ENCODE measurements around the gene MAML3. TPM values are rescaled to one million over a fixed set of nuclear protein-coding genes. Genes with fewer than 3 reads are reported as not detected.
A peak's percentile ranks its signal among the peaks of the same experiment; 100 is the strongest.

Gene MAML3
- polyA plus RNA-seq, 2 donors: 3.7 to 3.8 TPM

DNA sequence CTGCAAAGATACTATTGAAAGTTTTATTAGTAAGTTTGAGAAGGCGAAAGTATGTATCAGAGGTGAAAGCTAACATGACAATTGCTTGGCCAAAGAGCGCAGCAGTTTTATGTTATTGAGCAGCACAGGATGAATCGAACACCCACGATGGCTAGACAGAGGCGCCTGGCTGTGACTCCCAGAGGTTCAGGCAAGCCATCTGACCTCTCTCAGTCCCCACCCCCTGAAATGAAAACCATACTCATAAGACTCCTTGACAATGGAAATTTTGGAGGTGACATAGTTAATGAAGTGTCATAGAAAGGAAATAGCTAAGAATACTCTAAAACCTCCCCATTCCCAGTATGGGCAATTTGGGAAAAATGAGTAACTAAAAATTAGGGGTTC lies 417.7 kb downstream of the MAML3 start:
- Histone ChIP-seq H3K27me3 (ENCODE audit: control insufficient read depth in 1 of 2, insufficient read depth in 2 of 2, low read length in 2 of 2) (no peaks in the 10 kb centered on the region), H3K27ac (ENCODE audit: low read depth in 2 of 2, low read length in 1 of 2) (no peak overlapping the region), H3K4me1 (ENCODE audit: control insufficient read depth in 2 of 2, insufficient read depth in 2 of 2, low read length in 1 of 2) (peaks cover 6 to 7% of the 10 kb centered on the region in 2 donors), H3K36me3 (ENCODE audit: control insufficient read depth in 2 of 2, insufficient read depth in 2 of 2, low read length in 1 of 2) (no peaks in the 10 kb centered on the region), H3K9me3 (ENCODE audit: control insufficient read depth in 2 of 2, insufficient read depth in 1 of 2, low read depth in 1 of 2, low read length in 1 of 2) (no peaks in the 10 kb centered on the region), H3K4me3 (ENCODE audit: low read depth in 1 of 2, low read length in 2 of 2) (no peak overlapping the region)
- WGBS, 2 donors: 85 to 91% methylated on average over 5 of the region's 5 CpGs

DNA sequence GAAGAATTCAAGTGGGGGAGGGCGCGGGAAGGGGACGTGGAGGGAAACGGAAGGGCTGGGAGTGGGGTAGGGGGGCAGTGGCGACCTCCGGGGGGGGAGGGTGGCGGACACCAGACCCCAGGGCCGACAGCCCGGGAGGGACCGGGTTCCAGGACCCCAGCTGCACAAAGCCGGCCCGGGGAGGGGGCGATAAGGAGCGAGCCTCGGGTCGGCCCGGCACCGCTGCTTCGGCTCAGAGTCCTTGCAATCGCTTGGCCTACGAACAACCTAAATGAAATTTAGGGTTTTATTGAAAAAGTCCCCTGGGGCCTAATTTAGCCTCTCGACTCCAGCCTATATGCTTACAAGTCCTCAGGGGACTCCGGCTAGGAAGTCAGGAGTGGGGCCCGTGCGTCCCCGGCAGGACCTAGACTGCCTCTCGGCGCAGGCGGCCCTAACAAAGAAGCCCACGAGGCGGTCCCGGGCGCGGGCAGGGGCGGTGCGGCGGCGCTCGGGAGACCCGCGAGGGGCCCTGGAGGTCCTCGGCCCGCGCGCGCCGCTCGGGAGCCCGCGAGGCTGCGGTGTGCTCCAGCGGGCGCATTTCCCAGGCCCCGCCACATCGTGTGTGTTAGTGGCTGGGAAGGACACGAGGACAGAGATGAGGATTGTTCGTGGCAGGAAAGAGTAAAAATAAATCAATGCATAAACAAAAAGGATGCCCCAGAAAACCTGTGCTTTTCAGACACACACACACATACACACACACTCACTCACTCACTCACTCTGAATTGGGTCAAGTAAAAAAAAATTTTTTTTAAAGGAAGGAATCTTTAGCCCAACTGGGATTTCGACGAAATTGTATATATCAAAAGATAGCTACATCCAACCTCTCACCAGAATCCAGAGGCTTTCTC lies 418.4 kb downstream of the MAML3 start:
- Histone ChIP-seq H3K27ac (ENCODE audit: low read depth in 2 of 2, low read length in 1 of 2) (peak overlapping the region; percentile 36 to 65), H3K4me3 (ENCODE audit: low read depth in 1 of 2, low read length in 2 of 2) (peak overlapping the region; percentile 26 to 45), H3K36me3 (ENCODE audit: control insufficient read depth in 2 of 2, insufficient read depth in 2 of 2, low read length in 1 of 2) (peaks cover 0 to 2% of the 10 kb centered on the region in 2 donors), H3K4me1 (ENCODE audit: control insufficient read depth in 2 of 2, insufficient read depth in 2 of 2, low read length in 1 of 2) (peaks cover 3 to 6% of the 10 kb centered on the region in 2 donors), H3K9me3 (ENCODE audit: control insufficient read depth in 2 of 2, insufficient read depth in 1 of 2, low read depth in 1 of 2, low read length in 1 of 2) (no peaks in the 10 kb centered on the region), H3K27me3 (ENCODE audit: control insufficient read depth in 1 of 2, insufficient read depth in 2 of 2, low read length in 2 of 2) (no peaks in the 10 kb centered on the region)
- WGBS, 2 donors: 23 to 40% methylated on average over 57 to 59 of the region's 59 CpGs

DNA sequence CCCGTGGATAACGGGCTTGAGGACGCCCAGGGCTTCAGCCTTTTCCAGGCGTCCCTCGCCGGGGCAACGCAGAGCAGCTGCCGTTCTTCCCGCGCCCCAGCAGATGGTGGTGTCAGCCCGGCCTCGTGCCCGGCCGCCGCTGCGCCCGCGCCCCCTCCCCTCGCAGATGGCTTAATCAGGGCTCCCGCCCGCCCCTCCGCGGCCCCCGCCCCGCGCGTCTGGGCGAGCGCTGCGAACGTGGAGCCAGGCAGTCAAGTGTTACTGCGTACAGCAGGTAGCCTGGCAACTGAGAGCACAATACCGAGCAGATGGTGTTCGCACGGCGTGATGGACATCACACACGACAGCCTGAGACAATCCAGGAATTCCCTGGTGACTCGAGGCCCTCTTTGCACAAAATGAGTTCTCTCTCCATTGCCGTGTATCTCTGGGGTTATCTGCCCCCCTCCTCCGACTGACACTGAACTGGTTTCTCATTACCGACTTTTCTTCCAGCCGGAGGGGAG lies 419.1 kb downstream of the MAML3 start:
- H3K4me1 ChIP-seq (ENCODE audit: control insufficient read depth in 2 of 2, insufficient read depth in 2 of 2, low read length in 1 of 2): peaks cover under 1 to 2% of the 10 kb centered on the region in 2 donors
- WGBS, 2 donors: 1 to 2% methylated on average over 40 to 42 of the region's 42 CpGs
- no peaks in the 10 kb centered on the region for H3K9me3 ChIP-seq (ENCODE audit: control insufficient read depth in 2 of 2, insufficient read depth in 1 of 2, low read depth in 1 of 2, low read length in 1 of 2)
- peak overlapping the region; percentile 36 to 65 for H3K27ac ChIP-seq (ENCODE audit: low read depth in 2 of 2, low read length in 1 of 2)
- H3K27me3 ChIP-seq (ENCODE audit: control insufficient read depth in 1 of 2, insufficient read depth in 2 of 2, low read length in 2 of 2): no peaks in the 10 kb centered on the region
- H3K36me3 ChIP-seq (ENCODE audit: control insufficient read depth in 2 of 2, insufficient read depth in 2 of 2, low read length in 1 of 2): peaks cover 0 to 3% of the 10 kb centered on the region in 2 donors
- peak overlapping the region; percentile 26 to 45 for H3K4me3 ChIP-seq (ENCODE audit: low read depth in 1 of 2, low read length in 2 of 2)

DNA sequence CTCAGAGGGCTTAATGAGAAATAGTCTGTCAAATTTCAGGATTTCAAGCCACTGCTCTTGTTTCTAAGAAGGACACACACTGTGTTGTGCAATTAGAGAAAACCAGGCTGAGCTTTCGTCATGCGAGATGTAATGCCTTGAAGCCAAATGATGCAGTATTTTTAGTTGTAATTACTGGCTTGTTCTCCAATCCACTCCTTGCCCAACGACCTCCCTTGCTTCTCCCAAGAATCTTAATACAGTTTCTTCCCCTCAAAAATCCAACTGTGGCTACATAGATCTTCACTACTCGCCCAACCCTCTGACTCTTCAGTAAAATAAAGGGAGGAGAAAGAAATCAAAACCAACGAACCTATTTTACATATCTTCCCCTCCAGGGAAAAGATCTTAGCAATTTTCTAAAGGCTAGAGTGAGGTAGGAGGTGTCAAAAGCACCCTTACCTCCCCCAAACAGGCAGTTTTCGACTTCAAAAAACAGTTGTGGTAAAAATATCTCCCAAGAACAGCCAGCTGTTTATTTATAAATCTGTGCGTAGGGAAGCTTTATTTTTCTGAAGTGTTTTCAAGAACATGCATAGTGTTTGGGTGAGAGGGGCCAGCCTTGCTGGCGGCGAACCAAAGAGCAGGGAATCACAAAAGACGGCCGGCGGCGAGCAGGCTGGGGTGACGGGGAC lies 419.6 kb downstream of the MAML3 start:
- no peaks in the 10 kb centered on the region for H3K27me3 ChIP-seq (ENCODE audit: control insufficient read depth in 1 of 2, insufficient read depth in 2 of 2, low read length in 2 of 2)
- H3K4me3 ChIP-seq (ENCODE audit: low read depth in 1 of 2, low read length in 2 of 2): peak overlapping the region; percentile 26 to 45
- H3K9me3 ChIP-seq (ENCODE audit: control insufficient read depth in 2 of 2, insufficient read depth in 1 of 2, low read depth in 1 of 2, low read length in 1 of 2): no peaks in the 10 kb centered on the region
- H3K27ac ChIP-seq (ENCODE audit: low read depth in 2 of 2, low read length in 1 of 2): peak overlapping the region; percentile 36 to 54
- H3K36me3 ChIP-seq (ENCODE audit: control insufficient read depth in 2 of 2, insufficient read depth in 2 of 2, low read length in 1 of 2): peaks cover 0 to 3% of the 10 kb centered on the region in 2 donors
- no peaks in the 10 kb centered on the region for H3K4me1 ChIP-seq (ENCODE audit: control insufficient read depth in 2 of 2, insufficient read depth in 2 of 2, low read length in 1 of 2)
- 8 to 10% methylated on average over 14 of the region's 14 CpGs for WGBS, 2 donors

DNA sequence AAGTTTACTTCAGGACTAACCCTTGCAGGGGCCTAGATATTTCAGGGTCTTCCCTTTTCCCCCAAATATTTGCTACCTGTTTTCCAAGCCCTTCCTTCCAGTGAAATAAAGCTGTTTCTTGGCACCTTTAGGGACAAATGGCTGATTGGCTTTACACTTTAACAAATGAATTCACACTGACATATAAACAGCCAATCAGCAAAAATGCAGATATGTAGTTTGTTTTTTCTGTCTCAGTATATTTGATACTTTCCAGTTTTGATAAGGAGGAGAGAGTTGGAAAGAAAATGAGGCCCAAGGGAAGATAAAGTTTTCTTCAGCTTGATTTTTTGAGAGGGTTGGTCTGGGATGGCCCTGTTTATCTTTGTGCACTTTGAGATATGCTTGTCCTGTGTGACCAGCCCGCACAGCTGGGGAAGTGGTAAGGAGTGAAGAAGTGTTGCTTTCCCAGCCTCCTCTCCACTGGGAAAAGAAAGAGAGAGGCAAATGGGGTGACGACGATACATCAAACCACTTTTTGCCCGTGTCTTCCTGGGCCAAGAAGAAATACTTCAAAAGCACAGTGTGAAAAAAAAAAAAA lies 420.9 kb downstream of the MAML3 start:
- H3K36me3 ChIP-seq (ENCODE audit: control insufficient read depth in 2 of 2, insufficient read depth in 2 of 2, low read length in 1 of 2): peaks cover 0 to 3% of the 10 kb centered on the region in 2 donors
- H3K4me3 ChIP-seq (ENCODE audit: low read depth in 1 of 2, low read length in 2 of 2): no peak overlapping the region
- H3K4me1 ChIP-seq (ENCODE audit: control insufficient read depth in 2 of 2, insufficient read depth in 2 of 2, low read length in 1 of 2): no peaks in the 10 kb centered on the region
- no peaks in the 10 kb centered on the region for H3K27me3 ChIP-seq (ENCODE audit: control insufficient read depth in 1 of 2, insufficient read depth in 2 of 2, low read length in 2 of 2)
- H3K27ac ChIP-seq (ENCODE audit: low read depth in 2 of 2, low read length in 1 of 2): peak overlapping the region in 1 of 2 donors; percentile 37
- H3K9me3 ChIP-seq (ENCODE audit: control insufficient read depth in 2 of 2, insufficient read depth in 1 of 2, low read depth in 1 of 2, low read length in 1 of 2): no peaks in the 10 kb centered on the region
- WGBS, 2 donors: 73 to 84% methylated on average over 4 of the region's 4 CpGs

DNA sequence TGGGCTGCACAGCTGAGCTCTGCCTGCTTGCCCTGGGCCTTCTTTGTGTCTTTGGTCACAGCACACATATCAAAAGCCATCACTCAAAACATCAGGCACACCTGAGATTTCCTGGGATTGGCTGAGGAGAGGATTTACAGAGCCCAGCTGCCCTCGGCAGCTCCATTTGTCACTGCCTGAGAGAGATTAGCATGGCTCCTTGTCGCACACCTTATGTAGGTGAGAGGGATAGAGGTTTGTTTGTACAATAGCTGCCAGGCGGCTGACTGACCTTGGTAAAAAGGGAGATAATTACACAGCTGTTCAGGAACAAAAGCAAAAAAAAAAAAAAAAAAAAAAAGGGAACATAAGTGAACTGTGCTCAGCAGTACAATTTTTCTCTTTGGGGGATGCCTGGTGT lies 425.1 kb downstream of the MAML3 start:
- Histone ChIP-seq H3K27ac (ENCODE audit: low read depth in 2 of 2, low read length in 1 of 2) (no peak overlapping the region), H3K27me3 (ENCODE audit: control insufficient read depth in 1 of 2, insufficient read depth in 2 of 2, low read length in 2 of 2) (no peaks in the 10 kb centered on the region), H3K36me3 (ENCODE audit: control insufficient read depth in 2 of 2, insufficient read depth in 2 of 2, low read length in 1 of 2) (peaks cover 0 to 9% of the 10 kb centered on the region in 2 donors), H3K4me1 (ENCODE audit: control insufficient read depth in 2 of 2, insufficient read depth in 2 of 2, low read length in 1 of 2) (no peaks in the 10 kb centered on the region), H3K4me3 (ENCODE audit: low read depth in 1 of 2, low read length in 2 of 2) (no peak overlapping the region), H3K9me3 (ENCODE audit: control insufficient read depth in 2 of 2, insufficient read depth in 1 of 2, low read depth in 1 of 2, low read length in 1 of 2) (no peaks in the 10 kb centered on the region)
- whole genome bisulfite sequencing, 2 donors: 61 to 69% methylated on average over 3 of the region's 3 CpGs

DNA sequence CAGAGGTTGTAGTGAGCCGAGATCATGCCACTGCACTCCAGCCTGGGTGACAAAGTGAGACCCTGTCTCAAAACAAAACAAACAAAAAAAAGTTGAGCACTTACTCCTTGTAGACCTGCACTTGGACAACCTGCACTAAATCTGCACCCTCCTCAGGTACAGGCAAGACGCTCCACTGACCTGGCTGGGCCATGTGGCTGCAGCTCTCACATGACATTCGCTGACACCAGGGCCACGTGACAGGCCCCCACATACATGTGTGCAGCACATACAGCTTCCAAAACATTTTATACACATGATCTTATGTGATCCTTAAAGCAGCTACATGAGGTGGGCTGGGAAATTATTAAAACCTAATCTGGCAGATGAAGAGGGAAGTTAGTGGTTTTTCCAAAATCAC lies 425.8 kb downstream of the MAML3 start:
- no peaks in the 10 kb centered on the region for H3K27me3 ChIP-seq (ENCODE audit: control insufficient read depth in 1 of 2, insufficient read depth in 2 of 2, low read length in 2 of 2)
- H3K9me3 ChIP-seq (ENCODE audit: control insufficient read depth in 2 of 2, insufficient read depth in 1 of 2, low read depth in 1 of 2, low read length in 1 of 2): no peaks in the 10 kb centered on the region
- H3K4me3 ChIP-seq (ENCODE audit: low read depth in 1 of 2, low read length in 2 of 2): no peak overlapping the region
- WGBS, 2 donors: 88 to 94% methylated on average over 4 of the region's 4 CpGs
- H3K27ac ChIP-seq (ENCODE audit: low read depth in 2 of 2, low read length in 1 of 2): no peak overlapping the region
- peaks cover 0 to 9% of the 10 kb centered on the region in 2 donors for H3K36me3 ChIP-seq (ENCODE audit: control insufficient read depth in 2 of 2, insufficient read depth in 2 of 2, low read length in 1 of 2)
- no peaks in the 10 kb centered on the region for H3K4me1 ChIP-seq (ENCODE audit: control insufficient read depth in 2 of 2, insufficient read depth in 2 of 2, low read length in 1 of 2)

DNA sequence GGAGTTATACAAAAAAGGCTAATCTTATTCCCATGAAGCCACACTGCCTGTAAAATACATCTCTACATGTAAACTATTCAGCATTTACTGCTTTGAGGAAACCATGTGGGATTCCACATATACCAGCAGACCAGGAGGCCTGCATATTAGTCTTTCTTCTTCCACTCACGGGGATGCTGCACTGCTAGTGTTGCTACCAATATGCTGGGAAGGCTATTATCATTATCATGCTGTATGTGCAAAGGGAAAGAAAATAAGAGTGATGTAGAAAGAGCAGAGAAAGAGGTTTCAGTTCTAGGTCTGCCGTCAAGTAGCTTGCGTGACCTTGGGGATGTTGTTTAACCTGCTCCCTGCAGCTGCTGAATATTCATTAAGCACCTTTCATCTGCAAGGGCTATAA lies 427.4 kb downstream of the MAML3 start:
- no peaks in the 10 kb centered on the region for H3K4me1 ChIP-seq (ENCODE audit: control insufficient read depth in 2 of 2, insufficient read depth in 2 of 2, low read length in 1 of 2)
- no peak overlapping the region for H3K4me3 ChIP-seq (ENCODE audit: low read depth in 1 of 2, low read length in 2 of 2)
- whole genome bisulfite sequencing, 2 donors: 79 to 92% methylated on average over 3 of the region's 3 CpGs
- H3K9me3 ChIP-seq (ENCODE audit: control insufficient read depth in 2 of 2, insufficient read depth in 1 of 2, low read depth in 1 of 2, low read length in 1 of 2): no peaks in the 10 kb centered on the region
- H3K27me3 ChIP-seq (ENCODE audit: control insufficient read depth in 1 of 2, insufficient read depth in 2 of 2, low read length in 2 of 2): no peaks in the 10 kb centered on the region
- H3K27ac ChIP-seq (ENCODE audit: low read depth in 2 of 2, low read length in 1 of 2): no peak overlapping the region
- H3K36me3 ChIP-seq (ENCODE audit: control insufficient read depth in 2 of 2, insufficient read depth in 2 of 2, low read length in 1 of 2): peaks cover 0 to 9% of the 10 kb centered on the region in 2 donors

DNA sequence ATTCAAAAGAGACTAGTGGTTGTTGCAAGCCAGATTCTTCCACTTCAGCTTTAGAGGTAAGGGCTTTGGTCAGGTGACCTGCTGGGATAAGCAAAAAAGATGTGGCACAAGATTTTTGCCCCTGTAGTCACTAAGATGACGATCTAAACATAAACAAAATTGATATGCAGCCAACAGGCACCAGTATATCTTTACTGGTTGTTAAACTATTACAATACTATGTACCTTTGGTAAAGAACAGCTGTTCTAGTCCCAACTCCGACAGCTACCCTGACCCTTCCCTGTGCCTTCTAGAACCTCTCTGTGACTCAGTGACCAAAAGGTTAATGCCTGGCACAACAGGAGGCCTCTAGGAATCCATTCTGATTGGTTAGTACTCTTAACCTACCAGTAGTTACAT lies 428.7 kb downstream of the MAML3 start:
- Histone ChIP-seq H3K9me3 (ENCODE audit: control insufficient read depth in 2 of 2, insufficient read depth in 1 of 2, low read depth in 1 of 2, low read length in 1 of 2) (no peaks in the 10 kb centered on the region), H3K4me3 (ENCODE audit: low read depth in 1 of 2, low read length in 2 of 2) (no peak overlapping the region), H3K27ac (ENCODE audit: low read depth in 2 of 2, low read length in 1 of 2) (no peak overlapping the region), H3K4me1 (ENCODE audit: control insufficient read depth in 2 of 2, insufficient read depth in 2 of 2, low read length in 1 of 2) (no peaks in the 10 kb centered on the region), H3K36me3 (ENCODE audit: control insufficient read depth in 2 of 2, insufficient read depth in 2 of 2, low read length in 1 of 2) (peaks cover 0 to 6% of the 10 kb centered on the region in 2 donors), H3K27me3 (ENCODE audit: control insufficient read depth in 1 of 2, insufficient read depth in 2 of 2, low read length in 2 of 2) (no peaks in the 10 kb centered on the region)
- 84 to 87% methylated on average over 2 of the region's 2 CpGs for WGBS, 2 donors
